ENCODE data around the gene COL13A1. TPM values are rescaled to one million over a fixed set of nuclear protein-coding genes. Genes with fewer than 3 reads are reported as not detected.

Gene COL13A1
- total and polyA plus RNA-seq, 2 of the 8 experiments (the other 6 are each of a cell fraction or from before 2014, with no cell fraction given): 2.6 to 5.2 TPM

DNA sequence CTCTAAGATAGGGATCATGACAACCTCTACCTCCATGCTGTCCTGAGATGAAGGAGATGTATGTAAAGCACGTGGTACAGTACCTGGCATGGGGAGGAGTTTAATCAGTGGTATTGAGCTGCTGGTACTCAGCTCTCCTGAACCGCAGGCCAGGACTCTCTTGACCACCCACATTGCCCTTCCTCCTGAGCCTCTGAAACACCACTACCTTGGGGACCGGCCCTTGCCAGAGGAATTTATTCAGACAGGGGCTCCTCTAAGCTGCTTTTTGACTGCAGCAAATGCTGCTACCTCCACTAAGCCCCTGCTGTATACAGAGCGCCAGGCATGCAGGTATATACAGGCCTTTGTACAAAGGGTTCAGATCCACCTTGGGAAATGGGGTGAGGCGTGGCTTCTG lies 36.7 kb downstream of the COL13A1 start (continued):
- TF ChIP-seq CTCF (IDR thresholded peaks at IDR 0.05; ENCODE audit: control extremely low read depth in 1 of 3, insufficient read depth in 1 of 3, low read depth in 1 of 3, low read length in 3 of 3) (no peak), POLR2AphosphoS5 (IDR thresholded peaks at IDR 0.05; ENCODE audit: low read depth, low read length) (no peak), SP4 (IDR thresholded peaks at IDR 0.05; ENCODE audit: low read length) (no peak), GABPA (IDR thresholded peaks at IDR 0.05; ENCODE audit: borderline replicate concordance, insufficient read depth, low read length) (no peak), ASH2L (IDR thresholded peaks at IDR 0.05; ENCODE audit: low read length) (no peak), CEBPB (IDR thresholded peaks at IDR 0.05; ENCODE audit: low read depth, low read length) (no peak), TAF1 (IDR thresholded peaks at IDR 0.05; ENCODE audit: low read depth, low read length) (no peak), RBBP5 (IDR thresholded peaks at IDR 0.05; ENCODE audit: borderline replicate concordance, low read depth, low read length) (no peak), CBX8 (IDR thresholded peaks at IDR 0.05; ENCODE audit: borderline replicate concordance, low read depth, low read length) (no peak), CHD2 (IDR thresholded peaks at IDR 0.05; ENCODE audit: low read length) (no peak), SAP30 (IDR thresholded peaks at IDR 0.05; ENCODE audit: insufficient read depth, insufficient replicate concordance, low read length) (no peak)
- TF ChIP-seq, protein P1, sequence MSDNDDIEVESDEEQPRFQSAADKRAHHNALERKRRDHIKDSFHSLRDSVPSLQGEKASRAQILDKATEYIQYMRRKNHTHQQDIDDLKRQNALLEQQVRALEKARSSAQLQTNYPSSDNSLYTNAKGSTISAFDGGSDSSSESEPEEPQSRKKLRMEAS (IDR thresholded peaks at IDR 0.05): no peak

Data from H1 (cell line).